HG03469 (cell line): ENCODE measurements around the gene KCNQ2.

Experiments
- ATAC-seq: cut with Tn5 transposase; IDR thresholded peaks from one replicate; pipeline ENCODE4 v1.9.1; 2021; ENCODE audit warnings: mild to moderate bottlenecking, moderate library complexity, moderate number of reproducible peaks; ENCODE audit not compliant: unreplicated experiment

KCNQ2 gene

GRCh38 chr20:63439866-63440265, 32.6 kb downstream of the KCNQ2 start:
- no peak for ATAC-seq

GRCh38 chr20:63438121-63438520, 34.3 kb downstream of the KCNQ2 start:
- no peak for ATAC-seq

DNA sequence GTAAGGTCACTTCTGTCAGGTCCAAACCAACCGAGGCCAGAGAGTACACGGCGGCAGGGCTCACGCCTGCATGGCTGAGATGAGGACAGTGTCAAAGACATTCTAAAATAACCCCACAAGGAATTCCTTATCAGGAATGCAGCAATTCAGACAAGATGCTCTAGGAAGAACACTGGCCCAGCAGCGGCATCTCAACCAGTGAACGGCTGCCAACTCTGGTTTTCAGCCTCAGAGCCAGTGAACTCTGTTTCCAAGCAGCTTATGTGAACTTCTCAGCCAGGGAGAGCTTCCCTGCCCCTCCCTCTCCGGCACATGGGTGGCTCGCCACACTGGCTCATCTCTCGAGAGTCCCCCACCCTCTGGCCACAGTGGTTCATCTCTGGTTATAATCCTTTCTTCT, 36.9 kb downstream of the KCNQ2 start:
- no peak for ATAC-seq

DNA sequence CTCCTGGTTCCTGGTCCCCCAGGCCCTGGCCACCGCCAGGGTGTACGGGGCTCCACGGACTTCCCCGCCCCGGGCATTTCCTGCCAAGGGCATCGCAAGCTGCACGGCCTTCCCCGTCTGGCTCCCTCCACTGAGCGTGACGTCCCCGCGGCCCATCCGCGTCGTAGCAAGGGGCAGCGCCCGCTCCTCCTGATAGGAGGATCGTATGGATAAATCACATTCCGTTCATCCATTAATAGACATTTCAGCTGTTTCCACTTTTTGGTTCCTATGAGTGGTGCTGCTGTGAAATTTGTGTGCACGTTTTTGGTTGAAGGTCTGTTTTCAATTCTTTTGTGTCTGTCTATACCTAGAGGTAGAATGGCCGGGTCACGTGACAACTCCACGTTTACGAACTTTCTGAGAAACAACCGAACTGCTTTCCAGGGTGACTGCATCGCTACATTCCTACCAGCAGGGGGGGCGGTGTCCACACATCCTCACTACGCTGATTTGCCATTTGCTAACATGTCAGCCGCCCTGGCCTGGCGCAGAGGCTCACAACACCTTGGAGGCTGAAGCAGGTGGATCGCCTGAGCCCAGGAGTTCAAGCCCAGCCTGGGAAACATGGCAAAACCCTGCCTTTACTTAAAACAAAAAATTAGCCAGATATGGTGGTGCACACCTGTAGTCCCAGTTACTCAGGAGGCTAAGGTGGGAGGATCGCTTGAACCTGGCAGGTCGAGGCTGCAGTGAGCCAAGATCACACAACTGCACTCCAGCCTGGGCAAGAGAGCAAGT, 37.7 kb downstream of the KCNQ2 start:
- ATAC-seq = no peak

GRCh38 chr20:63433756-63434531, 38.5 kb downstream of the KCNQ2 start:
- no peak for ATAC-seq

DNA sequence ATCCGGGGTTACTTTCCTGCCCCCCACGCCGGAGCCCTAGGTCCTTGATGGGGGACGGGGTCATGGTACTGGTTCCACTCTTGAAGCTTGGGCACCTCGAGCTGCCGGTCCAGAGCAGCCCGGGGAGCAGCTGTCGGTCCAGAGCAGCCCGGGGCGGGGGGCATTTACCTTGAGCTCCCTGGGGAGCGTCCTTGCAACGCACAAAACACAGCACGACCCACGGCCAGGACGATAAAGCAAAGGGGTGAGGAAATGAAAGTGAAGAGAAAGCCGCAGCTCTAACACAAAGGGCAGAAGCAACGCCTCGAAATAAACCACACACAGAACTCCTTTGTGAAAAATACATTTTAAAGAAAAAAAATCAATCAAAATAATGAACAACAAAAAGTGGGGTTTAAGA, 39.1 kb downstream of the KCNQ2 start:
- no peak for ATAC-seq

DNA sequence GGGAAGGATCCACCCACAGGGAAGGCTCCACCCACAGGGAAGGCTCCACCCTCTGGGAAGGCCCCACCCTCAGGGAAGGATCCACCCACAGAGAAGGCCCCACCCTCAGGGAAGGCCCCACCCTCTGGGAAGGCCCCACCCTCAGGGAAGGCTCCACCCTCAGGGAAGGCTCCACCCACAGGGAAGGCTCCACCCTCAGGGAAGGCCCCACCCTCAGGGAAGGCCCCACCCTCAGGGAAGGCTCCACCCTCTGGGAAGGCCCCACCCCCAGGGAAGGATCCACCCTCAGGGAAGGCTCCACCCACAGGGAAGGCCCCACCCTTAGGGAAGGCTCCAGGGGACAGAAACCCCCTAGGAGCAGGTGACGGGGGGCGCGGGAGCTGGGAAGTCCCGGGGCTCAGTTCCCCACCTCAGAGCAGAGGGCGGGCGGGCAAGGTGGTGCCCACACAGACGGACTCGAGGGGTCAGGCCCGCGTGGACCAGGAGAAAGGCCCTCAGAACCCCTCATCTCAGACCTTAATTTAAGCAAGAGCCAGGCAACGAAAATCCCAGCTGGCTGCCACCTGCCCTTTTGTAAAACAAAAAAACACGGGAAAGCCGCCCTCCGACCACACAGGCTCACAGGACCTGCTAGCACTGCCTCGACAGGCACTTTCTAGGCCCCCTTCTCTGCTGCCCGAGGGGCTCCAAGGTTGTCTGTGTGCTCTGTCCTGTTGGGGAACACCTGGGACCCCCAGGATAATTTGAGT, 39.7 kb downstream of the KCNQ2 start:
- no peak for ATAC-seq

DNA sequence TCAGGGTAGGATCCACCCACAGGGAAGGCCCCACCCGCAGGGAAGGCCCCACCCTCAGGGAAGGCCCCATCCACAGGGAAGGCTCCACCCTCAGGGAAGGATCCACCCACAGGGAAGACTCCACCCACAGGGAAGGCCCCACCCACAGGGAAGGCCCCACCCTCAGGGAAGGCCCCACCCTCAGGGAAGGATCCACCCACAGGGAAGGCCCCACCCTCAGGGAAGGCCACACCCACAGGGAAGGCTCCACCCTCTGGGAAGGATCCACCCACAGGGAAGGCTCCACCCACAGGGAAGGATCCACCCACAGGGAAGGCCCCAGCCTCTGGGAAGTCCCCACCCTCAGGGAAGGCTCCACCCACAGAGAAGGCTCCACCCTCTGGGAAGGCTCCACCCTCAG, 40.5 kb downstream of the KCNQ2 start:
- no peak for ATAC-seq

DNA sequence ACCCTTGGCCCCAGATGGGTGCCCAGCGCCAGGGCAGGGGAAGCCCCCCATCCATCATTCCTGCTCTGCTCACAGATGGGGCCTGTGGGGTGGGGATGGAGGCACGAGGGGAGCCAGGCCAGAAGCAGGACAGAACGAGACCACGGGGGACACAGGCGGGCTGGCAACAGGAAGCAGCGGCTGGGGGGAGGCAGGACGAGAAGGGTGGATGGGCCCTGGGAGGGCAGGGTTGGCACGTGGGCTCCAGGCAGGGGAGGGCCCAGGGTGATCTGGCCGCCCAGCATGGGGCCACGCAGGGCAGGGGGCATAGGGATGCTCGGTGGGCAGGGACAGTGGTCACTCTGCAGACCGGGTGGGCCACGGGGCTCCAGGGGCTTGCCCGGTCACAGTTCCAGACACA, 41.6 kb downstream of the KCNQ2 start:
- no peak for ATAC-seq

DNA sequence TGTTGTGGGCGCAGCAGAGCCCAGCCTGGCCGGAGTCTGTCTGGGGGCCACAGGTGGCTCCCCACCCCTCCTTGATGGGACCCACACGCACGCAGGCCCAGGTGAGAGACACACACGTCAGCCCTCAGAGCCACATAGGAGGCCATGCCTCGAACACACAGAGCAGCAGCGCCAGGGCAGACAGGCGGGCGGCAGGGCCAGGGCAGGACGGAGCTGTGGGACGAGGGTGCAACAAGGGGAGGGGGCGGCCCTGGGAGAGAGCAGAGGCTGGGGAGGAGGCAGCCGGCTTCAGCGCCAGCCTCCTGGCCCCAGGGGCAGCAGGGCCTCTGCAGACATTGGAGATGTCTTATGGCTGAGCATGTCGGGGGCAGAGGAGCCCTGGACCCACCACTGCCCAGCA, 42.5 kb downstream of the KCNQ2 start:
- ATAC-seq = no peak

DNA sequence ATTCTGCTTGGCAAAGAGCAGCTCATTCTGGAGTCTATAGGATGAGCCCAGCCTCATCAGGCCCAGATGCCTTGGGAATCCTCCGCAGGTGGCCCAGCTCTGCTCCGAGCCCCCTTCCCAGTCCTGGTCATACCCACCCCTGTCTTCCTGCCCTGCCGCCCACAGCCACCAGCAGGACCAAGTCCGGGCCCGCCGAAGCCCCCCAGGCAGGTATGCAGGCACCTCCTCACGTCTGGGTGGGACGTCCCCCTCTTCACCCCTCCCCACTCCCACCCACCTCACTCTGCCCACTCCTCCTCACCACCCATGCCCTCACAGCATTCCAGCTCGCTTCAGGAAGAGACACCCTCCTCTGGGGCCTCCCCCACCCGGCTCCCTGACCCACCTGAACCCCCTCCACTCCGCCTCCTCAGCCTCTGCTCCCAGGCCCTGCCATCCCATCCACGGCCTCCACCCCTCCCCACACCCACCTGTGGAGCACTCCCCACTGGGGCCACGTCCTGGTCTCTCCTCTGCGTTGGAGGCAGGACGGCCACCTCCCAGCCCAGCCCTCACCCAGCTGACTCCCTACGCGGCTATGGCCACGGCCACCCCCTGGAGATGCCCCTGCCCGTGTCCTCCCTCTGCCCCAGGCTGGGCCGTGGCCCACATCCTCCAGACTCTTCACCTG, 43.4 kb downstream of the KCNQ2 start:
- ATAC-seq = no peak

- ATAC-seq = no peak
Observed at GRCh38 chr20:63427724-63428330, 44.6 kb downstream of the KCNQ2 start.

GRCh38 chr20:63427206-63427605, 45.2 kb downstream of the KCNQ2 start:
- ATAC-seq = no peak

GRCh38 chr20:63425846-63426485, 46.5 kb downstream of the KCNQ2 start:
- ATAC-seq = no peak

- no peak for ATAC-seq
Observed at GRCh38 chr20:63424613-63425012, 47.8 kb downstream of the KCNQ2 start.

DNA sequence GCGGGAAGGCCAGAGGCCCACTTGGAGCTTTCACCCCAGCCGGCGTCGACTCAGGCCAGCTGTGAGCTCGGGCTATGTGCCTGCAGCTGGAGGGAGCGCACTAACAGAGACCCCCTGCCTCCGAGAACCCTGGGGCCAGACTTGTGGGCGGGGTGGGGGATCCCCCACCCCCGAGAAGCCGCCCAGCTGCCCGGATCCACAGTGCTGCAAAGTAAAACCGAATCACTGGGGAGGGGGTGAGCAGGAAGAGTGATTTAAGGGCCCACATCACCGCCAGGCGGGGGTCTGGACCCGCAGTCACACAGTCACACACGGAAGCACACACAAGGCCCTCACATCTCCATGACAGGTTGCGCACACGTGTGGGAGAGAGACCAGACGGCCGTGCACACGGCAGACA, 48.7 kb downstream of the KCNQ2 start:
- ATAC-seq = no peak

DNA sequence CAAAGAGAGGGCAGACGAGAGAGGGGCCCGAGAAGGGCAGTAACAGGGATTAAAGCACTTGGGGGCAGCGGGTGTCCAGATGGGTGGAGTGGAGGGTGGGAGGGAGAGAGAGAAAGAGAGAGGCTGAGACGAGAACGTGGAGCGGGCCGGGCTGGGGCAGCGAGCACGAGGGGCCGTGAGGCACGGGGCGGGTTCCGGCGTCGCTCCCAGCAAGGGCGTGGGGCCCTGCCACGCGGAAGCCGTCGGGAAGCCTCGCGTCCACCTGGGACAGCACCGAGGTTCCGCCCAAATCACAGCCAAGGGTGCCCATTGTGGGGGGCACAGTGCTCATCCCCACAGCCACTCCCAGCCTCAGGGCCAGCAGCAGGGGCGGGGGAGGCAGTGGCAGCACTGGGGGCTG, 49.8 kb downstream of the KCNQ2 start:
- no peak for ATAC-seq

- no peak for ATAC-seq
Observed at GRCh38 chr20:63421913-63422312, 50.5 kb downstream of the KCNQ2 start.

- ATAC-seq = no peak
Observed at GRCh38 chr20:63421094-63421692, 51.3 kb downstream of the KCNQ2 start.
